ENCODE results near the gene FAF1.

The FAF1 gene

DNA sequence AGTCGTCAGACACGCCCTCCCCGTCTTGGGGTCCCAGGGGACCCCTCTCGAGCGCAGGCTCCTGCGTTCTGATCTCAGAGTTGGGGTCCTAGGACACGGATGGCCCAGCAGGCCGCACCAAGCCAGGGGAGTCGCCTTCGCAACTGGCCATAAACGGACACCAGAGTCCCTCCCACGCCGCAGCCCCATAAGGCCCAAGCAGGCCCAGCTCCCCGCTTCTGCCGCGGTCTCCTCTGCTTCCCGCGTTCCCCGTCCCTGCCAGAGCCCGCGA lies 537.5 kb downstream of the FAF1 start:
- no peak for DNase-seq

- DNase-seq, result no peak
Observed at GRCh38 chr1:50421768-50422674, 538.0 kb downstream of the FAF1 start.

- no peak for DNase-seq
Observed at GRCh38 chr1:50421366-50421748, 538.7 kb downstream of the FAF1 start.

DNA sequence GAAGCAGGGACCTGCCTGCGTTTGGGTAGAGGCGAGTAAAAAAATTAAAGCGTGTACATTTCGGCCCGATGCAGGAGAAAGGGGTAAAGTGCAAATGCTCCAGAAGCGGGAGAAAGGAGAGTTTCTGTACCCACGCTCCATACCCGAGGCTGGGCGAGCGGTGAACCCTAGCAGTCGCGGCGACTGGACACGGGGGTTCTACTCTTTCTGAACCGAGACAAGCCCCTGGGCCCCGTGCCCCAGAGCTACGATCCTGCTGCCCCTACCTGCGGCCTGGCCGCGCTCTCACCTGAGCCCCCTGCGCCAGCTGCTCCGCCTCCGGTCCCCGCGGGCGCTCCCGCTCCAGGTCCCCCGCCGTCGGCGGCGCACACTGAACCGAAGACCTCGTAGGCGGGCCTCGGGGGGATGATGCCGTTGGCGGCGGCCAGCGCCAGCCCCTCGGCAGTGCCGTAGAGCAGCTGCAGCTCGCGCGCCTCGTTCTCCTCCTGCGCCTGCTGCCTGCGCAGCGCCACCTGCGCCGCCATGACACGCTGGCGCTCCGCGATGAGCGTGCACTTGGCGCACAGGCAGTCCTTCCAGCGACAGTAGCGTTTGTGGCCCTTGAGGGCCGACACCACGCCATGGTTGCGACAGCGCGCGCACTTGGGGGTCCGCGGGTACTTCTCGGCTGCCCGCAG lies 539.2 kb downstream of the FAF1 start:
- DNase-seq, result no peak

- DNase-seq, result no peak
Observed at GRCh38 chr1:50419907-50420677, 540.0 kb downstream of the FAF1 start.

- DNase-seq, result no peak
Observed at GRCh38 chr1:50419192-50419906, 540.7 kb downstream of the FAF1 start.

DNA sequence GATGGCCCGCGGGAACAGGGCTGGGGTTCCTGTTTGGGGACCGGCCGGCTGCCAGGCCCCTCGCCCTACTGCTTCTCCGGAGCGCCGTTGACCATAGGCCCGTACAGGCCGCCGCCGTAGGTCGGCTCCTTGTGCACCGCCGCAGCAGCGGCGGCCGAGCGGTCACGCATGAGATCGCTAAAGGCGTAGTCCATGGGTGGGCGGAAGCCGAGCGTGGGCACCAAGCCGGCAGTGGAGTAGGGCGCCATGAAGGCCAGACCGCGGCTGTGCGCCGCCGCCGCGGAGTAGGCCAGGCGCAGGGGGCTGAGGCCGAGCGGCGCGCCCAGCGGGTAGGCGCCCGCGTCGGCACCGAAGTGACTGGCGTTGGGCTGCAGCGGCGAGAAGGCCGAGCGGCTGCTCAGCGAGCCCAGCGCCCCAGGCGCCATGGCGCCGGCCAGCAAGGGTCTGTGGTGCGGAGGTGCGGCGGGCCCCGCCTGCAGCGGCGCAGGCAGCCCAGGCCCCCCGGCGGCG lies 541.4 kb downstream of the FAF1 start:
- no peak for DNase-seq

DNA sequence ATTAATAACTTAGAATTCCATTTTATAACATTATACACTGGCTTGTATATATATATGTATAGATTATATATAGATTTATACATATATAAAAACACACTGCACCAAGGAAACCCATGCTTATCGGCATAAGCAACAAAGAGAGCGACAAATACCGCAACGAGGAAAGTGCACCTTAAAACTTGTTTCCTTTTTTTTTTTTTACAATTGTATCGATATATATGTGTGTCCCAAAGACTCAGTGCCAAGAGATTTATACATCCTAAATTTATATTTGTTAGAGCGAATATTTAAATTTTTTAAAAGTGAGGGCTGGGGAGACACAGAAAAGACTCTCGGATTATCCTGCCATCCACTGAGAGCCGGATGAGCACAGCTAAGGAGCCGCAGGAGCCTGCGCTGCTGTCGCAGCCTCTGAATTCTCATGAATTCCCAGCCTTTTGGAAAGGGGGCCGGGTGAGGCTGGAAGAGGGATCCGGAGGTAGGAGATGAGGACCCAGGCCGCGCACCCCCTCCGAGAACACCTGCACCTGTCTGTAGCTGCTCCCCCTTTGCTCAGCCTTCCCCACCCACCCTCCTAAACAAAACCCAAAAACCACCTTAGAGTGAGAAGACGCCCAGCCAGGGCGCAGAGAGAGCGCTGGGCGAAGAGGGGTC lies 542.0 kb downstream of the FAF1 start:
- no peak for DNase-seq

DNA sequence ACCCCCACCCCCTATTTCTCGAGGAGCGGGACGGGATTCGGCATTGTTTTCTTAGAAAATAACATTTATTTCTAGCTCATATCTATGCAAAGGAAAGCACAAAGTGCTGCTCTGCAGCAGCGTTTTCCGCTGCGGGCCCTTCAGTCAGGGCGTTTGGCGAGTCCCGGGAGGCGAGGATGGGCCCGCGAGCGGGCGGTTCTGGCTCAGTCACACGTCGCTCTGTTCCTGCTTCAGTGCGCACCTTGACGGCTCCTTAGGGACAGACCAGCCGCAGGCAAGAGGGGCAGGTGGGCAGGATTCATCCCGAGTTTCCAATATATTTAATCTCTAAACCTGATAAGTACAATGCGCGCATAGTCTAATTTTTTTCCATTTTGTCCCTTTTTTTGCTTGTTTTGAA lies 542.6 kb downstream of the FAF1 start:
- DNase-seq, result no peak

GRCh38 chr1:50416553-50417453 lies 543.3 kb downstream of the FAF1 start:
- DNase-seq, result no peak

DNA sequence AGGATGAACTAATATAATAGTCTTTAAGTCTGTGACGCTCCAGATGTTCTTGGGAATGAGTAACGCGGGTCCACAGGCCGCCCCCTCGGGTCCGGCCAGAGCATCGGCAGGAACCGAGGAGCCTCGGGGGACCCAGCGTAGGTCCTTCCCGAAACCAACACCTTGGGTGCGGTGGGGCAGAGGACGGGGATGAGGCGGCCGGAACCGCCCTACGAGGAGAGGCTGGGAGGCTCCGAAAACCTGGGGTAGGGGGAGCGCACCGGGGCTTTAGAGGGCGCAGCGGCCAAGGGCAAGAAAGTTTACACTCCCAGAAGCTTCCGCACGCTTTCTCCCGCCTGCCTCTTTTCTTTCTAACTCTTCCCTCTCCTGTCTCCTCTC lies 543.9 kb downstream of the FAF1 start:
- DNase-seq, result no peak

DNA sequence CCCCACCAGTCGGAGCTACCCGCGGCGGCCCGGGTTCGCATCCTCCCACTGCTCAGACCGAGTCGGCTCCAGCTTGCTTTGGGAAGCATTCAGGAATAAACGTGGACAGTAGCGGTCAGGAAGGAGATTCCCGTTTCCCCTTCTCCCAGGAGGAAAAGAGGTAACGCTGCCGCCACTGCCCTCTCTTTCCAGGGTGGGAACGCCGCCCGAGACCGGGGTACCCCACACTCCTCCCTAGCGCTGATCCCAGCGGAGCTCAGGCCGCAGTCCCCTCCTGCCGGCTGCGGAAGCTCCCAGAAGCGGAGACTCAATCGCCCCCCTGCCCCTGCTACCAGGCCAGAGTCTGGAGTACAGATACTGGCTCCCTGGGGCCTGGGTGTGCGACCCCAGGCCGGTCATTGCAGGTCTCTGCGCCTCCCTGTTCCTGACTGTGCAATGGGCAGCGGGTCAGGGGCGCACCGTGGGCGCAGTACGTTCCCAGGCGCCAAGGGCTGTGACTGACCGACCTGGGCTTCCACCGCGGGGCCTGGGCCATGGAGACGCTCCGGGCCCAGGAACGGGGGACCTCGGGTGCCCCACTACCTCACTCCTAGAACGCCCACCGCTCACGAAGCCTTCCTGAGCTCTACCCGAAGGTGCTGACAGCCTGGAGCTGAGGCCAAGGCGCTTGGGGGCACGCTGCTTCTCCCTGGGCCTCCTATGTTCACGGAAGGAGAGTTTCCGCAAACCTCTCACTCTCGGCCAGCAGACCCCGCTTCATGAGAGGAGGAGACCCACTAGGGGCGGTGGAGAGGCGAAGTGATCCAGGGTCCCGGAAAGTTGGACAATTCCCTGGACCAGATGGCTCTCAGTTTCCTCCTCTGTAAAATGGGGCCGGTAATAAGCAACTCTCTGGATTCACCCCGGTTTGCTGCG lies 544.6 kb downstream of the FAF1 start:
- DNase-seq, result no peak

DNA sequence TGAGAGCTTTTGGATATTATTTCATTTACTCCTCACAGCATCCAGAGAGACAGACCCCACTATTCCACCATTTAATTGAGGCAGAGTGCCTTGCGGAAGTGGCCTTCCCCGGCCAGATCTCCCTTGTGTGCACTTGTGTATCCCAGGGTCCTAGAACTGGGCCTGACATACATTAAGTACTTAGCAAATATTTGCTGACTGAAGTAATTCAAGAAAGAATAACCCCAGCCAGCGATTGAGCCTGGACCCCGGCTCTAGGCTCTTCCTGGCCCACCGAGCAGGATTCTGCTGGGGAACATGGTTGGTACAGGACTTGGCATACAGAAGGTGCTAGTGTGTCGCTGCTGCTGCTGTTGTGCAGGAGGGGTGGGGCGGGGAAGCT lies 545.2 kb downstream of the FAF1 start:
- no peak for DNase-seq

GRCh38 chr1:50412813-50413476 lies 547.1 kb downstream of the FAF1 start:
- no peak for DNase-seq

GRCh38 chr1:50405814-50406213 lies 554.3 kb downstream of the FAF1 start:
- DNase-seq, result no peak

GRCh38 chr1:50393522-50394120 lies 566.4 kb downstream of the FAF1 start:
- no peak for DNase-seq

All from NCI-H1694 (cell line).